Skin of body (tissue), 2 donors: Measurements from ENCODE around the gene PLPP2. TPM values are rescaled to one million over a fixed set of nuclear protein-coding genes. Genes with fewer than 3 reads are reported as not detected.

ENCODE experiments used
- DNase-seq: peaks from one replicate; lab custom pipeline; 2025; lab: John Stamatoyannopoulos, UW
- total RNA-seq: library from RNA; depleted of rRNA; stranded (reverse); fragments of >200 nt; gene quantifications from one replicate; pipeline ENCODE4 v1.2.3, GENCODE V29; 2014

Gene PLPP2
- total RNA-seq, 1 donor from 2014 or later: 5.1 TPM

DNA sequence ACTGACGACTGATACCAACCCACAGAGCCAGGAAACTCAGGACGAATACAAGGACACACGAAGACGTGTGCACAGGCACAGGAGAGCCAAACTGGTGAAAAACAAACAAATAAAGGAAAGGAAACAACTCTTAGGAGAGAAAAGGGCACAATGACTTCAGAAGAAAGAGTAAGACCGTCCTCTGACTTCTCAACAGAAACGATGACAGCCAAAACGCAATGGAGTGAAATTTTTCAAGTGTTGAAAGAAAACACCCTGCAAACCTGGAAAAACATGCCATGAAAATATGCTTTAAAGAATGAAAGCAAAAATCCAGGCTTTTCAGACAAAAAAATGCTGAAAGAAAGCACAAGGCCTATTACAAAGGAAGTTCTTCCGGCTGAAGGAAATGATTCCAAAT, 24.6 kb upstream of the PLPP2 start:
- no peak for DNase-seq

- no peak for DNase-seq
These were observed 23.0 kb upstream of the PLPP2 start for GRCh38 chr19:313988-314815.

- no peak for DNase-seq
These were observed 22.2 kb upstream of the PLPP2 start for GRCh38 chr19:313169-313987.

DNA sequence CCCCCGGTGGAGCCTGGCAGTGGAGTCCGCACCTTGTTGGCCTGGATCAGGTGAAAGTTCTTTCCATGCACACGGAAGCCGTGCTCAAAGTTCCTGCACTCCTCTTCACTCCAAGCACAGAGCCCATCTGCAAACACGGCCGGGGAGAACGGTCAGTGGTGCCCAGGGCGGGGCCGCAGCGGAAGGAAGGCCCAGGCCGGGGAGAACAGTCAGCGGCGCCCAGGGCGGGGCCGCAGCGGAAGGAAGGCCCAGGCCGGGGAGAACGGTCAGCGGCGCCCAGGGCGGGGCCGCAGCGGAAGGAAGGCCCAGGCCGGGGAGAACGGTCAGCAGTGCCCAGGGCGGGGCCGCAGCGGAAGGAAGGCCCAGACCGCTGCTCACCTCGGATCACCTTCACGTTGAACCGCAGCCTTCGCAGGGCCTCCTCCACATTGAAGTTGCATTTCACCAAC, 20.6 kb upstream of the PLPP2 start:
- no peak for DNase-seq

DNA sequence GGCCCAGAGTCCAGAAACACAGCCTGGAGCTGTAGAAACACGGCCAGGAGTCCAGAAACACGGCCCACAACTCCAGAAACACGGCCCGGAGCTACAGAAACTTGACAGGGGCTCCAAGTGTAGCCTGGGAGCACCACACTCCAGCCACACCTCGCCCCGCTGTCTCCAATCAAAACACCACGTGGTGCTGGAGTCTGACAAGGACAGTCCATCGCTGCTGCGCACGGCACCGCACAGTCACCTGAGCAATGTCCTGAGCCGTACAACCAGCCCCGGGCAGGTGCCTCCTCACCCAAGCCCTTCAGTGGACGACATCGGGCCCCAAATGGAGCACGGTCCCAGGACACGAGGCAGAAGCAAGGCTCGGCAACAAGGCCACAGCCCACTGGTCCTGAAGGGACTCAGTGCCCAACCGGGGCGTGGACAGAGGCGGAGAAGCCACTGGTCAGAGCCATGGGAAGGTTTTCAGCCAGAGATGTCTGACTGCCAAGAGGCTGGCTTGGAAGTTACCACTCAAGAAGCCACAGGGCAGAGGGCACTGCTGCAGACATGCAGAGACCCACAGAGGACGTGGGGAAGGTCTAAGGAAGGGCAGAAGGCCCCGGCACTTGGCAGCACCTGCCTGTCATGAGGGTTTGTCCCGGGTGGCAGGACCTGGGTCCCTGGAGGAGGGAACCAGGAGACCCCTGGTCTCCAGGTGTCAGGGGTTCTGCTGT, 19.7 kb upstream of the PLPP2 start:
- no peak for DNase-seq

DNA sequence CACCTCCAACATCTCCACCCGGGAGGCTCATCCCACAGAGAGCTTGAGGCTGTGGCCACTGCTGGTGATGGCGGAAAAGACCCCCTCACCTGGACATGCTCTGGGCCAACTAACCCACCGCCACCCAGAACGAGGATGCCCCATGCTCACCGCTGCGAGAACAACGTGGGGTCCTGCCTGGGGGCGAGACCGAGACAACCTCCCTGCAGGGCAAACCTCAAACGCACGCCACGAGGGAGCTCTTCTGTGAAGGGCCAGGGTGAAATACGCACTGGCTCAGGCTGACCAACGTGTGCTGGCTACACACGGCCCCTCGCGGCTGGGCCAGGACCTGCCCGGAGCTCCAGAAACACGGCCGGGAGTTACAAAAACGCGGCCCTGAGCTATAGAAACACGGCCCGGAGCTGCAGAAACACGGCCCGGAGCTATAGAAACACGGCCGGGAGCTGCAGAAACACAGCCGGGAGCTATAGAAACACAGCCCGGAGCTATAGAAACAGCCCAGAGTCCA, 19.0 kb upstream of the PLPP2 start:
- DNase-seq: peak; percentile 29

DNA sequence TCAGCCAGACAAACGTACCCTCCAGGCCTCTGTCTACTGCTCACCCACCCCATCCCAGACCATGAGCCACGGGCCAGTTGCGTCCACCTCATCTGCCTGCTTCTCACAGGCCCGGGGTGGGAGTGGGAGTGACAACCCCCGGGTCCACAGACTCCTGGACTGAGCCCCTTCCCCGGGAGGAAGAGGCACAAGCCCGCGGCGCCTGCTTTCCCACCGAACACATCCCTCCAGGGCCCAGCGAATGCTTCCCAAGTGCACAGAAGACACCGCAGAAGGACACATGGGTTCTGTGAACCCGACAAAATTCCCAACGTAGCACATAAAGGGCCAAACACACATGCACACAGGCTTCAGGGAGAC, 18.0 kb upstream of the PLPP2 start:
- DNase-seq: no peak

GRCh38 chr19:308471-309205, 17.4 kb upstream of the PLPP2 start:
- no peak for DNase-seq

DNA sequence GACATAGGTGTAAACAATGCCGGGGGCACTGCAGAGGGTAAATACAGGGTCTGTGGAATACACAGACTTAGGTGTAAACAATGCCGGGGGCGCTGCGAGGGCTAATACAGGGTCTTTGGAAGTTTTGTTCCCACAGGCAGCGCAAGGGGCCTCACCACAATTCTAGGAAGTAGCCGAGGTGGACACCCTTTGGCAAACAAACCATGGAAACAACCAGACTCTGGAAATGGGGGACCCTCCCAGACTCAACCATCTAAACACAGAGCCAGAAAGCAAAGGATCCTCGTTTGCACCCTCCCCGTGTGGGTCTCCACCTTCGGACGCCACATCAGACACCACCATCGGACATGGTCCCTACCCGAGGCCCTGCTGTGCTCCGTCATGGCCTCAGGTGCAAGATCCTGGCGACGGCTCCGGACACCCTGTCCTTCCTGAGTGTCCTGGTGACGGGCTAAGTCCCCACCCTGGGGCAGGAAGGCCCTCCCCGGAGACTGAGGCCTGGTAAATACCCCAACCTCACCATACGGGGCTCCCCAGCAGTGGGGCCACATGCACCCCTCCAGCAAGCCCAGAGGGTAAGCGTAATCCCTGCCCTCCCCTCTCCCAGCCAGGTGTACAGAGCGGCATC, 16.7 kb upstream of the PLPP2 start:
- DNase-seq: no peak

DNA sequence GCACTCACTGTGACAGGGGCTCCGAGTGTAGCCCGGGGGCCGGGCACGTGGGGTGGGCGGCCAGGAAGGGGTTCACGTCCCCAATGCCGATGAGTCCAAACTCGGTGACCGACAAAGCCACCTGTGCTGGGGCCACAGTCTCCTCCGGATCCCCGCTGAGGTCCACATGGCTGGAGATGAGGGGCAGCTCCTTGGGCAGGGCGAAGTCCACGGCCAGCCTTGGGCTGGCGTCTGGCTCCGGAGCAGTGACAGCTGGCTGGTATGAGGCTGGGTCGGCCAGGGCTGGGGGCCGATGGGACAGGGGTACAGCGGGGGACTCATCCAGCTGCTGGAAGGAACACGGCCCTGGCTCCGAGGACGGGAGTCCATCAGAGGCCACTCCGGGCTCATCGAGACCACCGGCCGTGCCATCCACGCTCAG, 15.9 kb upstream of the PLPP2 start:
- no peak for DNase-seq

DNA sequence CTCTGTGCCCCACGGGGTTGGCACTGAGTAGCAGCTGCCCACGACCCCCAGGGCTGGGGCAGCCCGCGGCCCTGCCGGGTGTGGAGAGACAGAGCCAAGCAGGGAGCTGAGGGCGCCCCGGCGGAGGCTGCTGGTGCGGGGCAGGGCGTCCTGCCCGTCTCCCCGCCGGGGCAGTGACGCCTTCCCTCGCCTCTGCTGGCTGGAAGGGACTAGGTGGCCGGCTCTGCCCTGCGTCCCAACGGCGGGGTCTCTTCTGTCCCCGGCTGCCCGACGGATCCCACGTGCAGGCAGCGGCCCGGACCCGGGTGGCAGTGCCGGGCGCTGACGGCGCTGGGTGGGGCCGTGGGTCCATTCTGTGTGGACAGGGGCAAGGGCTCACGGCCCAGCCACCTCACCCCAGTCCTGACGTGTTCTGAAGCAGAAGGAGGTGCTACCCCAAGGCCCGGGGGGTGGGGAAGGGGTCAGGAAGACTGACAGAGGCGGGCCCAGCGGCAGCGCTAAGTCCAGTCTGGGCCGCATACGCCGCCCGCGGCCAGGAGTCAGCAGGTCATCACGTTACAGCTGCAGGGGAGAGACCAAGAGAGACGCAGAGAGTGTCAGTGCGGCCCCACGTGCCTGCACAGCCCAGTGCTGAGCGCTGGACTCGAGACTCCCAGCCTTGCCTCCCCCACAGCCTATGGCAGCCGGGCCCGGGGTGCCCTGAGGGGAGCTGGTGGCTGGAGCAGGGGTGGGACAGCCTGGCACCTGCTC, 15.1 kb upstream of the PLPP2 start:
- DNase-seq: no peak

- DNase-seq: no peak
These were observed 14.3 kb upstream of the PLPP2 start for GRCh38 chr19:305240-306150.

GRCh38 chr19:296476-297225, 5.4 kb upstream of the PLPP2 start:
- no peak for DNase-seq

- no peak for DNase-seq
These were observed 4.6 kb upstream of the PLPP2 start for GRCh38 chr19:295687-296370.

- DNase-seq: no peak
These were observed 3.9 kb upstream of the PLPP2 start for GRCh38 chr19:294946-295686.

DNA sequence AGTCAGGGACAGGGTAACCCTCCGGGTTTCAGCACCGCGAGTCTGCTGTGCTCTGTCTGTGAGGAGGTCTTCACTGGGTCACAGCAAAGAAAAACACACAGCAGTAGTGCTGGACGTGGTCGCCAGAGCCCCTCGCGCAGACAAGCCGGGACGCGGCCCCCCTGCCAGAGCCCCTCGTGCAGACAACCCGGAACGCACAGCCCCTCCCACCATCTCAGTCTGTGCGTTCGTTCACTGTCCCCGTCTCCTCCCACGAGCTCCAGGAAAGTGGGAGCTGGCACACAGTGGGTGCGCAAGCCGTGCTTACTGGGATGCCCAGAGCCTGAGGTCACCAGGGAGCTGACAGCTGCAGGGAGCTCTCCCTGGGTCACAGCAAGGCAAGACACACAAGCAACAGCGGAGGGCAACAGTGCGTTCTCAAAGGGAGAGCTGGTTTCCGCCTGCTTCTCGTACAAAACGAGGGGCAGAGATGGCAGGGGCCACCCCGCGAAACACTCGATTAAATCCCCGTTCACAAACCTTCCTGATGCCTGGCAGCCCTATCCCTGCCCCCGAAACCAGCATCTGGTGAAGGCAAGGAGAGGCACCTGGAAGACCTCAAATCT, 3.2 kb upstream of the PLPP2 start:
- DNase-seq: no peak
